Measurements from ENCODE around the gene TUBB1.

Gene TUBB1

GRCh38 chr20:59048681-59049030, 29.4 kb downstream of the TUBB1 start:
- Histone ChIP-seq H3K4me1 (ENCODE audit: control insufficient read depth, insufficient read depth, low read length) (no peaks in the 10 kb centered on the region), H3K4me3 (ENCODE audit: low read depth, low read length) (no peak overlapping the region), H3K36me3 (ENCODE audit: control insufficient read depth in 2 of 2, insufficient read depth in 1 of 2, low read length in 2 of 2) (no peaks in the 10 kb centered on the region), H3K27ac (ENCODE audit: extremely low read depth, low read depth, low read length) (no peak overlapping the region), H3K9me3 (ENCODE audit: control insufficient read depth, insufficient read depth, low read depth, low read length) (no peaks in the 10 kb centered on the region)
- POLR2A ChIA-PET: no interaction called here
- CTCF ChIA-PET: no interaction called here
- TF ChIP-seq ZNF501 (tag by site-specific recombination; IDR thresholded peaks at IDR 0.05): no peak
- TF ChIP-seq ZNF426 (tag by site-specific recombination; IDR thresholded peaks at IDR 0.05): no peak
- no peak for TF ChIP-seq ZNF2 (tag by site-specific recombination; IDR thresholded peaks at IDR 0.05)
- no peak for TF ChIP-seq ZSCAN4 (tag by site-specific recombination; IDR thresholded peaks at IDR 0.05)
- no peak for TF ChIP-seq ZNF324 (tag by site-specific recombination; IDR thresholded peaks at IDR 0.05)
- no peak for TF ChIP-seq HOXC10 (CRISPR knock-in tag; IDR thresholded peaks at IDR 0.05)
- TF ChIP-seq KLF10 (tag by site-specific recombination; IDR thresholded peaks at IDR 0.05): no peak
- no peak for TF ChIP-seq ZNF776 (tag by site-specific recombination; IDR thresholded peaks at IDR 0.05; ENCODE audit: borderline replicate concordance)
- TF ChIP-seq OVOL3 (tag by site-specific recombination; IDR thresholded peaks at IDR 0.05): no peak

- CTCF ChIA-PET: interaction anchor here (0.7 to 1.7 kb wide), 2 partner anchors 37 to 333 kb away, joined by 3 to 6 read pairs; no protein-coding TSS in a partner anchor
These were observed 31.2 kb downstream of the TUBB1 start for GRCh38 chr20:59050437-59050836.

GRCh38 chr20:59051666-59052185, 32.5 kb downstream of the TUBB1 start:
- POLR2A ChIA-PET: no interaction called here
- H3K4me1 ChIP-seq (ENCODE audit: control insufficient read depth, insufficient read depth, low read length): no peaks in the 10 kb centered on the region
- H3K27ac ChIP-seq (ENCODE audit: extremely low read depth, low read depth, low read length): no peak overlapping the region
- no peaks in the 10 kb centered on the region for H3K9me3 ChIP-seq (ENCODE audit: control insufficient read depth, insufficient read depth, low read depth, low read length)
- CTCF ChIA-PET: interaction anchor here (0.6 to 0.7 kb wide), 3 partner anchors 13 to 406 kb away, joined by 3 to 8 read pairs (median 4); no protein-coding TSS in a partner anchor
- no peaks in the 10 kb centered on the region for H3K36me3 ChIP-seq (ENCODE audit: control insufficient read depth in 2 of 2, insufficient read depth in 1 of 2, low read length in 2 of 2)
- H3K4me3 ChIP-seq (ENCODE audit: low read depth, low read length): no peak overlapping the region
- no peak for TF ChIP-seq ZNF433 (tag by site-specific recombination; IDR thresholded peaks at IDR 0.05; ENCODE audit: low read depth)
- no peak for TF ChIP-seq ZSCAN23 (tag by site-specific recombination; IDR thresholded peaks at IDR 0.05)
- no peak for TF ChIP-seq ZNF623 (tag by site-specific recombination; IDR thresholded peaks at IDR 0.05)
- TF ChIP-seq ZNF610 (tag by site-specific recombination; IDR thresholded peaks at IDR 0.05; ENCODE audit: borderline replicate concordance): no peak
- no peak for TF ChIP-seq ZNF658 (tag by site-specific recombination; IDR thresholded peaks at IDR 0.05)
- TF ChIP-seq ZBTB10 (tag by site-specific recombination; IDR thresholded peaks at IDR 0.05): no peak
- TF ChIP-seq GLIS2 (tag by site-specific recombination; IDR thresholded peaks at IDR 0.05): no peak
- no peak for TF ChIP-seq KLF17 (tag by site-specific recombination; IDR thresholded peaks at IDR 0.05)
- TF ChIP-seq ZNF600 (tag by site-specific recombination; IDR thresholded peaks at IDR 0.05): no peak
- no peak for TF ChIP-seq ZNF266 (tag by site-specific recombination; IDR thresholded peaks at IDR 0.05; ENCODE audit: low read depth)
- no peak for TF ChIP-seq KLF7 (tag by site-specific recombination; IDR thresholded peaks at IDR 0.05; ENCODE audit: borderline replicate concordance)
- TF ChIP-seq ZNF654 (tag by site-specific recombination; IDR thresholded peaks at IDR 0.05; ENCODE audit: low read depth): no peak
- no peak for TF ChIP-seq ZNF555 (tag by site-specific recombination; conservative IDR thresholded peaks at IDR 0.05)
- no peak for TF ChIP-seq ZNF423 (tag by site-specific recombination; IDR thresholded peaks at IDR 0.05)

More at GRCh38 chr20:59050437-59050836, 31.2 kb downstream of the TUBB1 start:
- Histone ChIP-seq H3K4me1 (ENCODE audit: control insufficient read depth, insufficient read depth, low read length) (no peaks in the 10 kb centered on the region), H3K36me3 (ENCODE audit: control insufficient read depth in 2 of 2, insufficient read depth in 1 of 2, low read length in 2 of 2) (no peaks in the 10 kb centered on the region), H3K27ac (ENCODE audit: extremely low read depth, low read depth, low read length) (no peak overlapping the region), H3K9me3 (ENCODE audit: control insufficient read depth, insufficient read depth, low read depth, low read length) (no peaks in the 10 kb centered on the region), H3K4me3 (ENCODE audit: low read depth, low read length) (no peak overlapping the region)
- no peak for TF ChIP-seq OSR2 (tag by site-specific recombination; IDR thresholded peaks at IDR 0.05)
- no peak for TF ChIP-seq ZFP37 (tag by site-specific recombination; IDR thresholded peaks at IDR 0.05)
- TF ChIP-seq PRDM1 (tag by site-specific recombination; IDR thresholded peaks at IDR 0.05): 0 out of 2 replicates have a peak, but pooled peaks have one; percentile 25
- no peak for TF ChIP-seq ZNF76 (tag by site-specific recombination; IDR thresholded peaks at IDR 0.05; ENCODE audit: borderline replicate concordance, low read depth)
- TF ChIP-seq ATF2 (tag by site-specific recombination; IDR thresholded peaks at IDR 0.05; ENCODE audit: low read depth): peak; percentile 62; the same call in 1 of the 2 replicates
- POLR2A ChIA-PET: interaction anchor here (2.0 kb wide), 1 partner anchor 18 kb away, joined by 10 read pairs; the partner anchor contains the start of gene ATP5F1E
